Activated naive CD4-positive, alpha-beta T cell treated with anti-CD3 and anti-CD28 coated beads, Interleukin-2, amount 10 ng/mL, durations not matched to agents 7 days and 5 days (primary cell): ENCODE data around the gene PTPRF.

ENCODE experiments used
- CTCF ChIA-PET: fragments of 350-600 bp; sonication (Branson Sonifier 250); formaldehyde crosslinking; loops from one replicate; lab custom pipeline; 2021; ENCODE audit warnings: antibody characterized with exemption; lab: Charles Lee
- DNase-seq: peaks from one replicate; pipeline ENCODE4 v3.0.0-alpha.2; 2020
- H3K27ac Mint-ChIP-seq: one replicate; pipeline ENCODE4 v1.8.0; 2021; ENCODE audit warnings: mild to moderate bottlenecking, moderate library complexity, mixed read lengths
- H3K27me3 Mint-ChIP-seq: one replicate; pipeline ENCODE4 v1.8.0; 2021; ENCODE audit warnings: mild to moderate bottlenecking, mixed read lengths
- H3K36me3 Mint-ChIP-seq: one replicate; pipeline ENCODE4 v1.8.0; 2021; ENCODE audit warnings: mixed read lengths
- H3K4me1 Mint-ChIP-seq: one replicate; pipeline ENCODE4 v1.8.0; 2021; ENCODE audit warnings: mixed read lengths
- H3K4me3 Mint-ChIP-seq: one replicate; pipeline ENCODE4 v1.8.0; 2021; ENCODE audit warnings: mild to moderate bottlenecking, moderate library complexity, mixed read lengths
- H3K9me3 Mint-ChIP-seq: one replicate; pipeline ENCODE4 v1.8.0; 2021; ENCODE audit warnings: mixed read lengths

Gene PTPRF

DNA sequence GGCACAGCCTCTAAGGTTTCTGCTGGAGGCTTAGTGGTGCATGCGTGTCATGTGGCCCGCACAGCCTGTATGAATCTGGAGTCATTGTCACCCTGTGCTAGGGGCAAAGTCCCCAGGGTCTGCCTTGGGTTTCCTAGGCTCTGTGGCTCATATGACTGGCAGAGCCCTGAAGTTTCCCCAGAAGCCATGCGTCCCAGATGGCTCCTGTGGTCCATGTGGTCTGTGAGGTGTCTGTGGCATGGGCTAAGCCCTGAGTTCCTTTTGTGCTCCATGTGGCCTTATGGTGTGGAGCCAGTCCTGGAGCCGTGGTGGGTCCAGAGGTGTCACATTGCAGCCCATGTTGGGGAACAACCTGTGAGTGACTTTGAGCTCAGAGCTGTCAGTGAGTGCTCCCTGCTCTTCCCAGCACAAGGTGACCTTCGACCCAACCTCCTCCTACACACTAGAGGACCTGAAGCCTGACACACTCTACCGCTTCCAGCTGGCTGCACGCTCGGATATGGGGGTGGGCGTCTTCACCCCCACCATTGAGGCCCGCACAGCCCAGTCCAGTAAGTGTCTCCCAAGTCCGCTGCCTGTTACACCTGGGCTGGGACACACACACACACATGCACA lies 61.5 kb downstream of the PTPRF start:
- CTCF ChIA-PET: no interaction called here
- no peaks in the 10 kb centered on the region for H3K27me3 Mint-ChIP-seq

DNA sequence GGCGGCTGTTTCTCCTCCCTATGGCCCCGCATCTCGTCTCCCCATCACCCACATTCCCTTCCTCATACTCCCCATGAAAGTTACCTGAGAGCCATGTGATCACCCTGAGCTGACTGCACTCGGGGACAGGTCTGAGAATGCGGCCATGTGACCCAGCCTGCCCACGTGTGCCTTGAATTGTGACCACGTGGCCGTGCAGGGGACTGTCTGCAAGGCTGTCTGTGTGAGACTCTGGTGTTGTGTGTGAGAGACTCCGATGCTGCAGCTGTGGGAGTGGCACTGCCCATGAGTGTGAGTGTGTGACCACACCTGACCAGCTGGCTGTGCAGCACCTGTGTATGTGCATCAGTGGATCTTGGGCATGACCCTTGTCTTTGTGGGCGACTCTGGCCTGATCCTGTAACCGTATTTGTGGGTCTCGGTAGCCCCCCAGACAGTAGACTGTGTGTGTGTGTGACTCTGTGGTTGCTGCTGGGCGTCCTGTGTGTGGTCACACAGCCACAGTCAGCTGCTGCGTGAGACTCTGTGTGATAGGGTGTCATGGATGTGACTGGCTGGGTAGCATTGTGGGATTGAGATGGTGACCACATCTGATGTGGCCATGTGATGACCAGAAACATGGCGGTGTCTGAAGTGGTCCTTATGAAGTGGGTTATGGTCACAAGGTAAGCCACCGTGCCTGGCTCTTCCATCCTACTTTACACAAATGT lies 62.4 kb downstream of the PTPRF start:
- CTCF ChIA-PET: no interaction called here
- no peaks in the 10 kb centered on the region for H3K4me1 Mint-ChIP-seq
- no peaks in the 10 kb centered on the region for H3K36me3 Mint-ChIP-seq
- no peaks in the 10 kb centered on the region for H3K9me3 Mint-ChIP-seq
- no peaks in the 10 kb centered on the region for H3K27me3 Mint-ChIP-seq
- no peak overlapping the region for H3K27ac Mint-ChIP-seq
- DNase-seq: no peak
- no peak overlapping the region for H3K4me3 Mint-ChIP-seq

More for the DNA sequence above, 61.5 kb downstream of the PTPRF start:
- Mint-ChIP-seq H3K27ac (no peak overlapping the region), H3K36me3 (no peaks in the 10 kb centered on the region), H3K4me1 (no peaks in the 10 kb centered on the region), H3K4me3 (no peak overlapping the region), H3K9me3 (no peaks in the 10 kb centered on the region)
- DNase-seq: no peak

DNA sequence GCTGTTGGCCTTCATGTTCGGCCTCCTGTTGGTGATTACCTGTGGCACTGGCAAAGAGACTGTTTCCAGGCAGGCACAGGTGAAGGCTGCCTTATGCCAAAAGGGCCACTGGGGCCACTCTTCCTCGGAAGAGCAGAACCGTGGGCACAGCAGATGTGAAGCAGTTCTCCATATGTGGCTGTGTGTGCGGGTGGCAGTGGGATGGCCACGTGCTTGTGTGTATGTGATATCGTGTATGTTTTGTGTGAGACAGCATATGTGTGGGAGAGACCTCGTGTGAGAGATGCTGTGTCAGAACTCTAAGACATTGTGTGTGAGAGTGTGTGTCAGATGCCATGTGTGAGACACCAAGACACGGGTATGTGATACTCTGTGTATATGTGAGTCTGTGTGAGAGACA lies 65.9 kb downstream of the PTPRF start:
- CTCF ChIA-PET: no interaction called here
- Mint-ChIP-seq H3K4me3 (no peak overlapping the region), H3K4me1 (no peaks in the 10 kb centered on the region), H3K27ac (no peak overlapping the region), H3K27me3 (no peaks in the 10 kb centered on the region), H3K9me3 (no peaks in the 10 kb centered on the region), H3K36me3 (no peaks in the 10 kb centered on the region)
- DNase-seq: no peak

DNA sequence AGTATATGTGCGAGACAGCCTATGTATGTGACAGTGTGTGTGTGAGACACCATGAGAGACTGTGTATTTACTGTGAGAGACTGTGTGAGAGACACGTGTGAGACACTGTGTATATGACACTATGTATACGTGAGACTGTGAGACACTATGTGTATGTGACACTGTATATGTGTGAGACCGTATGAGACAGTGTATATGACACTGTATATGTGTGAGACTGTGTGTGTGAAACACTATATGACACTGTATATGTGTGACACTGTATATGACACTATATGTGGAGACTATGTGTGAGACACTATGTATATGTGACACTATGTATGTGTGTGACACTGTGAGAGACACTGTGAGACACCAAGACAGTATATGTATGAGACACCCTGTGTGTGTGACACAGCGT lies 66.3 kb downstream of the PTPRF start:
- no peaks in the 10 kb centered on the region for H3K36me3 Mint-ChIP-seq
- H3K9me3 Mint-ChIP-seq: no peaks in the 10 kb centered on the region
- no peaks in the 10 kb centered on the region for H3K4me1 Mint-ChIP-seq
- H3K27ac Mint-ChIP-seq: no peak overlapping the region
- no peaks in the 10 kb centered on the region for H3K27me3 Mint-ChIP-seq
- DNase-seq: no peak
- H3K4me3 Mint-ChIP-seq: no peak overlapping the region
- CTCF ChIA-PET: no interaction called here

DNA sequence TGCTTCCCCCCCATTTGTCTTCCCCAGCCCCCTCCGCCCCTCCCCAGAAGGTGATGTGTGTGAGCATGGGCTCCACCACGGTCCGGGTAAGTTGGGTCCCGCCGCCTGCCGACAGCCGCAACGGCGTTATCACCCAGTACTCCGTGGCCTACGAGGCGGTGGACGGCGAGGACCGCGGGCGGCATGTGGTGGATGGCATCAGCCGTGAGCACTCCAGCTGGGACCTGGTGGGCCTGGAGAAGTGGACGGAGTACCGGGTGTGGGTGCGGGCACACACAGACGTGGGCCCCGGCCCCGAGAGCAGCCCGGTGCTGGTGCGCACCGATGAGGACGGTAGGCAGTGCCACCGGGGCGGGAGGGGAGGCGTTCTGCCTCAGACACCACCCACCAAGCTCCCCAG lies 67.0 kb downstream of the PTPRF start:
- DNase-seq: no peak
- H3K27ac Mint-ChIP-seq: no peak overlapping the region
- no peaks in the 10 kb centered on the region for H3K9me3 Mint-ChIP-seq
- no peak overlapping the region for H3K4me3 Mint-ChIP-seq
- H3K4me1 Mint-ChIP-seq: no peaks in the 10 kb centered on the region
- no peaks in the 10 kb centered on the region for H3K36me3 Mint-ChIP-seq
- CTCF ChIA-PET: no interaction called here
- H3K27me3 Mint-ChIP-seq: no peaks in the 10 kb centered on the region

DNA sequence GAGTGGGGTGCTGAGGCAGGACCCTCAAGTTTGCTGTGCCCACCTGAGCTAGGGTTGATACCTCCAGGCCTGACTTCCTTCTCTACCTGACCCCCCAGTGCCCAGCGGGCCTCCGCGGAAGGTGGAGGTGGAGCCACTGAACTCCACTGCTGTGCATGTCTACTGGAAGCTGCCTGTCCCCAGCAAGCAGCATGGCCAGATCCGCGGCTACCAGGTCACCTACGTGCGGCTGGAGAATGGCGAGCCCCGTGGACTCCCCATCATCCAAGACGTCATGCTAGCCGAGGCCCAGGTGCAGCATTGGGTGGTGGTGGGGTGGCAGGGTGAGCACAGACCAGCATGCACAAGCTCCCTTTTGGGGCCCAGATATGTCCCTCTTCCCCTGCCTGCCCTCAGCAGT lies 67.9 kb downstream of the PTPRF start:
- DNase-seq: no peak
- CTCF ChIA-PET: no interaction called here
- H3K27me3 Mint-ChIP-seq: no peaks in the 10 kb centered on the region
- H3K4me3 Mint-ChIP-seq: no peak overlapping the region
- no peaks in the 10 kb centered on the region for H3K9me3 Mint-ChIP-seq
- no peaks in the 10 kb centered on the region for H3K4me1 Mint-ChIP-seq
- no peak overlapping the region for H3K27ac Mint-ChIP-seq
- no peaks in the 10 kb centered on the region for H3K36me3 Mint-ChIP-seq

DNA sequence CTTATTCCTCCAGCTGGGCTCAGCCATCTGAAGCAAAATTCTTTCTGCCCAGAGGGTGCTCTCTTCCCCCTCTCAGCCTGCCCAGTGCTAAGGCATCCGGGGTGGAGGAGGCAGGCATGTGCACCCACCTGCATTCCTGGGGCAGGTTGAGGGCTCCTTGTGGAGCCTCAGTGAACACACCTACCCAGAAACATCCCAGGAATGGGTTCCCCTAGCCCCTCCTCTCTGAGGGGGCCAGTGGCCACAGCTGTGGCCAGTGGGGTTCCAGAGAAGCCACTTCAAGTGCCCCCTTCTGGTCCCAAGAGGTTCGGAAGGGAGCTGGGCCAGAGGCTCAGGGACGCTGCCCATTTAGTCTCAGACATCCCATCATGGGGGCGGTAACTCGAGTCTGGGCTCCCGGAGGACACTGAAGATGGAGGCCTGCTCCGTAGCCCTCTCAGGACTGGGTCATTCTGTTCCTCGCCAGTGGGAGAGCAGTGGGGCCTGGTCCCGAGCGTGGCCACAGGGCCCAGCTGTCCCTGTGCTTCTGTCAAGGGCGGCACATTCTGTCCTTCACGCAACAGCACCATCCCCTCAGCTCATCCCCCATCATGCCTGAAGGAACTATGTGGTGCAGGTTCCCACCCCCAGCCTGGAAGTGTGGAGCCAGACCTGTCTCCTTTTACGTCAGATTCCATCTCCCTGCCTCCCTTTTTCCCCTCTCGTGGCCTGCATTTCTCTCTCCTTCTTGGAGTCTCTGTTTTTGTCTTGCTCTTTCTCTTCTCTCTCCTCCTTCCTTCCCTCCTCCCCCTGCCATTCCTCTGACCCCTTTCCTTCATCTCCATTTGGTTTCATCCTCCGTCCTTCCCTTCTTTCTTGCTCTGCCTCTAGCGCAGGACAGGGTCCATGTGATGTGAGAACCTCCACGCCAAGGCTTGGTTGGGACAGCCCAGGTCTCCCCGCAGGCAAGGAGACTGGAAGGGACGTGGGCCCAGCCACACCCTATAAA lies 69.6 kb downstream of the PTPRF start:
- Mint-ChIP-seq H3K27ac (no peak overlapping the region), H3K9me3 (no peaks in the 10 kb centered on the region), H3K4me3 (no peak overlapping the region), H3K27me3 (peaks cover 2% of the 10 kb centered on the region), H3K36me3 (no peaks in the 10 kb centered on the region), H3K4me1 (no peaks in the 10 kb centered on the region)
- CTCF ChIA-PET: interaction anchor here (0.9 kb wide), 1 partner anchor 10 kb away, joined by 4 read pairs; no protein-coding TSS in a partner anchor
- DNase-seq: no peak

DNA sequence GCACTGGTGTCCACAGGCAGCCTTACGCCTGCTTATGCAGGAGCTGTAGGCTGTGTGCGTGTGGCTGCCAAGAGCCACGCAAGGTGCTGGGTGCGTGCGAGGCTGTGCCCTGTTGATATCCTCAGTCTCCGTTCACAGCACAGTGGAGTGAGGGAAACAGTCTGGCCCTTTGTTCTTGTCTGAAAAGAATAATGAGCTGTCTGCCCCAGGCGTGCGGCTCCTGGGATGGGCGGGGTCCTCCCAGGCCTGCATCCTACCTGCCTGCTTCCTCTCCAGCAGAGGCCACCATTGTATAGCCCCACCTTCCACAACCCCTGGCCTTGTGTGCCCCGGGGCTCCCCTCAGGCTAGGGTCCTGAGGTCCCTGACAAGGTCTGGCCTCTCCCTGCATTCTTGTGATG lies 72.3 kb downstream of the PTPRF start:
- Mint-ChIP-seq H3K9me3 (no peaks in the 10 kb centered on the region), H3K36me3 (no peaks in the 10 kb centered on the region), H3K27ac (no peak overlapping the region), H3K4me1 (no peaks in the 10 kb centered on the region), H3K27me3 (peaks cover 4% of the 10 kb centered on the region), H3K4me3 (no peak overlapping the region)
- DNase-seq: no peak
- CTCF ChIA-PET: no interaction called here

DNA sequence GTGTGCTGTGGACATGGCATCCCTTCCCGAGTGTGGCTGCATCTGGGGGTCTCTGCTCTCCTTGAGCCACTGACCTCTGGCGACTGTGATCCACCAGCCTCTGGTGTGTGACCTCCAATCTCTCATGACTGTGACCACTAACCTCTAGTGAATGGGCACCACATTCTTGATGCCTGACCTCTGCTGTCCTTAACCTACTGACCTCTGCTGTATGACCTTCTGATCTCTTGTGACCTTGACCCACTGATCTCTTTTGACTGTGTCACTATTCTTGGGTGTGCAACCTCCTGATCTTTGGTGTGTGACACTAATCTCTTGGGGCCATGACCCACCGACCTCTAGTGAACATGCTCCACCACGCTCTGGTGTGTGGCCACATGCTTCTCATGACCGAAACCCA lies 73.5 kb downstream of the PTPRF start:
- CTCF ChIA-PET: no interaction called here
- no peak overlapping the region for H3K27ac Mint-ChIP-seq
- H3K36me3 Mint-ChIP-seq: no peaks in the 10 kb centered on the region
- H3K4me1 Mint-ChIP-seq: no peaks in the 10 kb centered on the region
- no peaks in the 10 kb centered on the region for H3K9me3 Mint-ChIP-seq
- no peak overlapping the region for H3K4me3 Mint-ChIP-seq
- peaks cover 8% of the 10 kb centered on the region for H3K27me3 Mint-ChIP-seq
- DNase-seq: no peak

DNA sequence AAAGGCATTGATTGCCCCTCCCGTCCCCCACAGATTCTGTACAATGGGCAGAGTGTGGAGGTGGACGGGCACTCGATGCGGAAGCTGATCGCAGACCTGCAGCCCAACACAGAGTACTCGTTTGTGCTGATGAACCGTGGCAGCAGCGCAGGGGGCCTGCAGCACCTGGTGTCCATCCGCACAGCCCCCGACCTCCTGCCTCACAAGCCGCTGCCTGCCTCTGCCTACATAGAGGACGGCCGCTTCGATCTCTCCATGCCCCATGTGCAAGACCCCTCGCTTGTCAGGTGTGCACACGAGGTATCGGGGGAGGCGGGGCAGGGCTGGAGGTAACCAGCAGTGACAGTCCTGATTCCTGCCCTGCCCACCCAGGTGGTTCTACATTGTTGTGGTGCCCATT lies 74.5 kb downstream of the PTPRF start:
- H3K36me3 Mint-ChIP-seq: no peaks in the 10 kb centered on the region
- no peak overlapping the region for H3K4me3 Mint-ChIP-seq
- peaks cover 9% of the 10 kb centered on the region for H3K27me3 Mint-ChIP-seq
- no peaks in the 10 kb centered on the region for H3K9me3 Mint-ChIP-seq
- CTCF ChIA-PET: no interaction called here
- DNase-seq: no peak
- H3K27ac Mint-ChIP-seq: no peak overlapping the region
- H3K4me1 Mint-ChIP-seq: no peaks in the 10 kb centered on the region

DNA sequence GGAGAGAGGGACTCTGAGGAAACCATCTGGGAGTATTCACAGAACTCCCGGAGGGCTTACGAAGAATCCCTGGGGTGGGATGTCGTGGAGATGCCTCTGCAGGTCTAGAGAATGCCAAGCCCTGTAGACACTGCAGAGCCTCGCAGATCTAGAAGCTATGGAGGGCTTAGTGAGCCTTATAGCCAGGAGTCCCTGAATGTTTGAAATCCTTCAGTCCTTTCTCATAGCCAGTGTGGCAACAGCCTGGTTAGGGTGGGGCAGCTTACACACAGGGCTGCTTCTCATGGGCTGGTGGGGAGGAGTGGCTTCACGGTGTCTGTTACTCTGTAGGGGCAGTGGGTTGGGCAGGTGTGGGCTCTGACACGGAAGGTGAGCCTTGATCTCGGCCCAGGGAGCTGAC lies 75.1 kb downstream of the PTPRF start:
- CTCF ChIA-PET: no interaction called here
- Mint-ChIP-seq H3K4me1 (no peaks in the 10 kb centered on the region), H3K4me3 (no peak overlapping the region), H3K27ac (no peak overlapping the region), H3K9me3 (no peaks in the 10 kb centered on the region), H3K36me3 (no peaks in the 10 kb centered on the region), H3K27me3 (peaks cover 9% of the 10 kb centered on the region)
- no peak for DNase-seq

DNA sequence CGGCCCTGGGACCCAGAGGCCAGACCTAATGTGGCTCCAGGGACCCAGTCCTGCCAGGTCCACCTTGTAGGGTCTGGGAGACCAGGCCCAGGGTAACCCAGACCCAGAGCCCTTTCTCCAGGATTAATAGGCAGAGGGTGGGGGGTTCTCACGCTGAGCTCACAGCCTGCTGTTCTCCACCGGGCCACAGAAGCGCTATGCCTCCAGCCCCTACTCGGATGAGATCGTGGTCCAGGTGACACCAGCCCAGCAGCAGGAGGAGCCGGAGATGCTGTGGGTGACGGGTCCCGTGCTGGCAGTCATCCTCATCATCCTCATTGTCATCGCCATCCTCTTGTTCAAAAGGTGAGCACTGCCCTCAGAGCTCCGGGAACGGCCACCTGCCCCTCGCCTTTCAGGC lies 75.9 kb downstream of the PTPRF start:
- CTCF ChIA-PET: no interaction called here
- H3K36me3 Mint-ChIP-seq: no peaks in the 10 kb centered on the region
- H3K4me1 Mint-ChIP-seq: no peaks in the 10 kb centered on the region
- peaks cover 13% of the 10 kb centered on the region for H3K27me3 Mint-ChIP-seq
- no peak overlapping the region for H3K4me3 Mint-ChIP-seq
- H3K27ac Mint-ChIP-seq: no peak overlapping the region
- no peak for DNase-seq
- H3K9me3 Mint-ChIP-seq: no peaks in the 10 kb centered on the region

DNA sequence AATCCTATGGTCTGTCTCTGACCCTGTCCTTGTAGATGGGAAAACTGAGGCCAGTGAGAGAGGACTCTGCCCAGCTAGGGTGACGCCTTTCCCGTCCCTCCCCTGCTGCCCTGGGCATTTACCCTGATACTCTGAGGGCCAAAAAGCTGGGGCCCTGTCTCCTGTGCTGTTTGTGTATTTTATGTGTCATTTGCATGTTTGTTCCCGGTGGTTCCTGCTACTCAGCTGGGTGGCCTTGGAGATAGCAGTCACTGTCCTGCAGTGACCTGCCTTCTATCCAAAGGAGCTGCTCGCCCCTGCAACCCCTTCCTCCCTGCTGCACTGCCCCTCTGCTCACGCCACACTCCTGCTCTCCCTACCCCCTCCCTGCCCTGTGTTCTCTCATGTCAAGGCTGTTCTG lies 78.1 kb downstream of the PTPRF start:
- DNase-seq: no peak
- Mint-ChIP-seq H3K27me3 (peaks cover 13% of the 10 kb centered on the region), H3K27ac (no peak overlapping the region), H3K36me3 (no peaks in the 10 kb centered on the region), H3K4me3 (no peak overlapping the region), H3K4me1 (no peaks in the 10 kb centered on the region), H3K9me3 (no peaks in the 10 kb centered on the region)
- CTCF ChIA-PET: no interaction called here

DNA sequence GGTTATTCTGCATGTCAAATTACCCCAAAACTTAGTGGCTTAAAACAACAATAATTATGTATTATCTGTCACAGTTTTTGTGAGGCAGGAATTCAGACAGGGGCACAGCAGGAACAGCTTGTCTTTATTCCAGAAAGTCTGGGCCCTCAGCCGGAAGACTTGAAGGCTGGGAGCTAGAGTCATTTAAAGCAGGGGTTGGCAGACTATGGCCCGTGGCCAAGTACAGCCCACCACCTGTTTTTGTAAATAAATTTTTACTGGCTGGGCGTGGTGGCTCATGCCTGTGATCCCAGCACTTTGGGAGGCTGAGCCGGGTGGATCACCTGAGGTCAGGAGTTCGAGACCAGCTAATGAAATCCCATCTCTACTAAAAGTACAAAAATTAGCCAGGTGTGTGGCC lies 79.7 kb downstream of the PTPRF start:
- DNase-seq: no peak
- Mint-ChIP-seq H3K4me1 (no peaks in the 10 kb centered on the region), H3K27me3 (peaks cover 11% of the 10 kb centered on the region), H3K27ac (no peak overlapping the region), H3K4me3 (no peak overlapping the region), H3K36me3 (no peaks in the 10 kb centered on the region), H3K9me3 (no peaks in the 10 kb centered on the region)
- CTCF ChIA-PET: interaction anchor here (1.2 kb wide), 1 partner anchor 11 kb away, joined by 4 read pairs; no protein-coding TSS in a partner anchor
